NCI-H748 (cell line): ENCODE data around the gene OR6N2.

Source experiments
- DNase-seq: peaks from one replicate; lab custom pipeline; 2025; ENCODE audit not compliant: unreplicated experiment; lab: John Stamatoyannopoulos, UW

The OR6N2 gene

GRCh38 chr1:158781104-158781503 is at the start of gene OR6N2:
TSS of gene OR6N2 (minus strand) at chr1:158781204. CDS start at chr1:158777635, 3,569 bp downstream.
- no peak for DNase-seq

DNA sequence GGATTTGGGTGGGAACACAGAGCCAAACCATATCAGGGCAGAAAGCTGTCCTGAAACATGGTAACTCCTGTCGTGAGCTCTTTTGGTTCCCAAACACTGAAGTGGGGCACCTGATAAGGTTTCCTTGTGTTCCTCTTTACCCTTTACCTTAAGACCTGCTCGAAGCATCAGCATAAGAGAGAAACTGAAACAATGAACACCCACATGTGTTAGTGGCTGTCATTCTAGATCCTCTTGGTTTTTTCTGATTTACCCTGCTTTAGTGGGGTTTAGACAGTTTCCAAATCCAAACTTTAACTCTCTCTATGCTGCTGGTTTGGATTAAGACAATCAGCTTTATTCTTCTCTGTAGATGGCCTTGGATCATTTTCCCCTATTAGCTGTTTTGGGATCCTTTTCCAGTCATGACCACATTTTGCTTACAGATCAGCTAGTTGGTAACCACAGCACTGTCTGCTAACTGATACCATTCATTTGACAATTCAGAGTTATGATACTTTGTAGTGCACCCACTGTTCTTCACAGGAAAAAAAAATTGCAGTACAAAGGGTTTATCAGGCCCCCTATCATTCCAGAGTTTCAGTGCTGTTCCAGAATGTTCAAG is 49.2 kb upstream of the OR6N2 start:
- no peak for DNase-seq

DNA sequence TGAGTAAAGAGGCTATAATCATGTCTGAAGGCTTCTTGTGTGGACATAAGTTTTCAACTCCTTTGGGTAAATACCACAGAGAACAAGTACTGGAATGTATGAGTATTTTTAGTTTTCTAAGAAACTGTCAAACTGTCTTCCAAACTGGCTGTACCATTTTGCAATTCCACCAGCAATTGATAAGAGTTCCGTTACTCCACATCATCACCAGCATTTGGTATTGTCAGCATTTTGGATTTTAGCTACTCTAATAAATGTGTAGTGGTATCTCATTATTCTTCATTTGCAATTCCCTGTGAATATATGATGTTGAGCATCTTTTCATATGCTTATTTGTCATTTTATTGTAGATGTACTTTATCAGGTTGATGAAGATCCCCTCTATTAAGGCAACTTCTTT is 40.7 kb upstream of the OR6N2 start:
- DNase-seq: no peak

GRCh38 chr1:158819461-158820443 is 38.7 kb upstream of the OR6N2 start:
- DNase-seq: no peak

GRCh38 chr1:158818975-158819431 is 38.0 kb upstream of the OR6N2 start:
- no peak for DNase-seq

DNA sequence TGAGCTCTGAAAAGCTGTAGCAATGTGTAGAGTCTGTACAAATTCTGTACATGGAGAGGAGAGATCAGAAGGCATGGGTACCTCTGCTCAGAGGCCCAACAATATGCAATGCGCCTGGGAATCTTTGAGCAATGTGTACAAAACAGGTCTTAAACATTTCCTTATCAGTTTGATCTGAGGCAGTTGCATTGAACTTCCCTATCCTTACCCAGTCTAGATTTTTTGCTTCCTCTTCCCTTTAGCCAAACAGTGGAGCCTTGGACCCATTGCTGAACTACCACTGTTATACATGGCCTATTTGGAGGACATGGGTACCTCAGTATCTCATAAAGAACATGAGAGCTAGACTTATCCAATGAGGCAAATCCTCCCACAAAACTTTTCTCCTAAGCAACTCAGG is 37.6 kb upstream of the OR6N2 start:
- DNase-seq: no peak

- no peak for DNase-seq
These were observed 34.0 kb upstream of the OR6N2 start for GRCh38 chr1:158814970-158815369.

GRCh38 chr1:158813164-158813563 is 32.2 kb upstream of the OR6N2 start:
- no peak for DNase-seq

DNA sequence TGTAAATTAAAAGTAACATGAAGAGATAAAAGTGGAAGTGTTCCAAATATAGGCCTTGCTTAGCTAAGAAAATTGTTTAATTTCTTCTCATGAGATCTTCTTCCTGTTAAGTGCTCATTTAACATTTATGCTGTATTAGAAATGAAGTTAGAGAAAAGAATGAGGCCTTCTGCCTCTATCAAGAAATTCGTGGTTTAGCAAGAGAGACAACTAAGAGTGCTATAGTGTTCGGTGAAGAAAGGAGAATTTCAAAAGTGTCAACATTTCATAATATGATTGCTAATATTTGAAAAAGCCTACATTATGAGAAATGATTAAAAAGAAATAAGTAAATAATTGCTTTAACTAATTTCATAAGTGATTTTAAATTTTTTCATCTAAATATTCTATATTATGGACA is 31.3 kb upstream of the OR6N2 start:
- DNase-seq: no peak

GRCh38 chr1:158810311-158810710 is 29.3 kb upstream of the OR6N2 start:
- no peak for DNase-seq

GRCh38 chr1:158809862-158810261 is 28.9 kb upstream of the OR6N2 start:
- no peak for DNase-seq

- no peak for DNase-seq
These were observed 28.3 kb upstream of the OR6N2 start for GRCh38 chr1:158809256-158809655.

DNA sequence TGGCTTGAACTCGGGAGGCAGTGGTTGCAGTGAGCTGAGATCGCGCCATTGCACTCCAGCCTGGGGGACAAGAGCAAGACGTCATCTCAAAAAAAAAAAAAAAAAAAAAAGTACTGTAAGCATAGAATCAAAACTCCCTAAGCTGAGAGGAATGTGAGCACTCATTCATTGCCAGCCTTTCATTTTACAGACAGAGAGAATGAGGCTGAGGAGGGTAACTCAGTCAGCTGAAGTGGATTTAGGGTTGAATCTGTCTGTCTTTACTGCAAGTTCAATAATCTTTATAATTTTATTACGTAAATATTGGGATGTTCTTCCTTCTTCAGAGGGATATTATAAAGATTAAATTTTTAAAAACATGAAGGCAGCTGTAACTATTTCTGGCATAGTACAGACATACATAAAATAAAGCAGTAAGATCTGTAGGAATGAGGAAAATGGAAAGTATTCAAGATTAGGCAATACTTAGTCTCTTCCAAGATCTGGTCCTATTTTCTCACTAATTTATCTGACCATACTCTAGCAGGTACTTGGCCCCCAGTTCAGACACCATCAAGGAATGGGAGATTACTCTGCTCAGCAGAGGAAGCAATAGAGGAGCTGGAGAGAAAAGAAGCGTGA is 26.0 kb upstream of the OR6N2 start:
- DNase-seq: no peak

- DNase-seq: no peak
These were observed 22.7 kb upstream of the OR6N2 start for GRCh38 chr1:158803678-158804077.

DNA sequence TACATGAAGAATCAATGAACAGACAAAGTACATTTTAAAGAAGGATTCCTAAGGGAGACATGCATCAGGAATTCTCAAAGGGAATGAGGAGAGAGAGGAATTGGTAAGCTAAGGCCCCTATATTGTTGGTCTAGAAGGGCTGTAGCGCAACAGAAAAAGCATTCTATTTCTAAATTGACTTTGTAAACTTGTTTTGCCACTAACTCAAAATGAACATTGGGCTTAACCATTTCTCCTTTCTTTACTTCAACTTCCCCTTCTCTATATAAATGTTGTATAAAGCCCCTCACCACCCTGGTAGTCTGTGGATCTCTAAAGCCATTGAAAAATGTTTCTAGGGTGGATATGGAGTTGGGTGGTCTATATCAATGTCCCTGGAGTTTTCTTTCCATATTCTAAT is 20.4 kb upstream of the OR6N2 start:
- DNase-seq: no peak

GRCh38 chr1:158800526-158800925 is 19.5 kb upstream of the OR6N2 start:
- no peak for DNase-seq

GRCh38 chr1:158799689-158800088 is 18.7 kb upstream of the OR6N2 start:
- no peak for DNase-seq

- no peak for DNase-seq
These were observed 17.5 kb upstream of the OR6N2 start for GRCh38 chr1:158798531-158798930.

GRCh38 chr1:158794247-158794646 is 13.2 kb upstream of the OR6N2 start:
- no peak for DNase-seq

DNA sequence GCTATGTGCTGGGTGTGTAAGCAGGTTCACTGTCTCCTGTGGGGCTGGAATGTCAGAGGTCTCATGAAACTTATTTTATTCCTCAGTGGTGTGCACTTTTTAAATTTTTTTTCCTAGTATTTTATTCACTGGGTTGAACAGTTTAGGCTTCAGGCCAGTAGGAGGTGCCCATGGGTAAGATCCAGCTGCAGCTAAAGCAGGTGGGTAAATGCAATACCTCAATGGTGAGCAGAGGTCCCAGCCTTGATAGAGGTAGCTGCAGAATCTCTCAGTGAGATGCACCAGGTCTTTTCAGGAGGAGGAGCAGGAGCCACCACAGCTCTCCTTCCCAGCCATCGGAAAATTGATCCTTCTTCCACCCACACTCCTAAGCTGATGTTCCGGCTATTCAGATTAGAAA is 12.6 kb upstream of the OR6N2 start:
- no peak for DNase-seq

- no peak for DNase-seq
These were observed 8.8 kb downstream of the OR6N2 start, which contains the start of gene OR6N1 for GRCh38 chr1:158771950-158772866. TSS of gene OR6N1 (minus strand) at chr1:158772195. CDS start at chr1:158766682, 5,513 bp downstream.
